ENCODE results near the gene STRN4. TPM values are rescaled to one million over a fixed set of nuclear protein-coding genes. Genes with fewer than 3 reads are reported as not detected.

The STRN4 gene
- total and polyA plus RNA-seq, 9 of the 15 experiments (the other 6 are each of a cell fraction or from before 2014, with no cell fraction given) = 0.62 to 83.7 (median 36.9) TPM

- TF ChIP-seq ZNF609 (CRISPR knock-in tag; IDR thresholded peaks at IDR 0.05; ENCODE audit: borderline replicate concordance) = no peak
- peak; percentile 65 for TF ChIP-seq POLR2AphosphoS5 (IDR thresholded peaks at IDR 0.05; ENCODE audit: control insufficient read depth, insufficient read depth, low read depth, low read length)
- TF ChIP-seq HDAC6 (IDR thresholded peaks at IDR 0.05; ENCODE audit: low read depth, low read length) = no peak
- TF ChIP-seq ATF1 (CRISPR knock-in tag; IDR thresholded peaks at IDR 0.05) = no peak
- peak; percentile 77 for TF ChIP-seq ATF1 (tag; IDR thresholded peaks at IDR 0.05)
- TF ChIP-seq PURB (CRISPR knock-in tag; IDR thresholded peaks at IDR 0.05; ENCODE audit: low read depth) = no peak
- TF ChIP-seq EP400 (IDR thresholded peaks at IDR 0.05) = peak; percentile 98
- TF ChIP-seq HNRNPL (IDR thresholded peaks at IDR 0.05; ENCODE audit: low read depth, low read length) = no peak
- TF ChIP-seq DPF2 (IDR thresholded peaks at IDR 0.05) = peak; percentile 93
- no peak for TF ChIP-seq MCM7 (IDR thresholded peaks at IDR 0.05)
- no peak for TF ChIP-seq NR2C1 (IDR thresholded peaks at IDR 0.05)
- peak; percentile 39; the same call in 1 of the 2 replicates for TF ChIP-seq NR2C1 (tag; IDR thresholded peaks at IDR 0.05)
- no peak for TF ChIP-seq THRA (IDR thresholded peaks at IDR 0.05)
- TF ChIP-seq POLR2H (tag; IDR thresholded peaks at IDR 0.05; ENCODE audit: low read depth) = peak; percentile 73
- TF ChIP-seq GABPA (tag; conservative IDR thresholded peaks at IDR 0.05; ENCODE audit: low read depth) = peak; percentile 47; the same call in 1 of the 2 replicates
- no peak for TF ChIP-seq TCF7 (IDR thresholded peaks at IDR 0.05; ENCODE audit: borderline replicate concordance)
- no peak for TF ChIP-seq HNRNPUL1 (IDR thresholded peaks at IDR 0.05; ENCODE audit: low read length)
- no peak for TF ChIP-seq MYBL2 (IDR thresholded peaks at IDR 0.05; ENCODE audit: low read depth)
- TF ChIP-seq MYBL2 (CRISPR knock-in tag; IDR thresholded peaks at IDR 0.05; ENCODE audit: borderline replicate concordance) = no peak
- no peak for TF ChIP-seq THRAP3 (IDR thresholded peaks at IDR 0.05; ENCODE audit: borderline replicate concordance)
- no peak; the same call in 1 of the 2 replicates for TF ChIP-seq NR4A1 (CRISPR knock-in tag; IDR thresholded peaks at IDR 0.05)
- no peak for TF ChIP-seq NR4A1 (tag; IDR thresholded peaks at IDR 0.05)
These were observed 40.2 kb upstream of the STRN4 start (continued) for GRCh38 chr19:46786236-46787039.
